CD8-positive, alpha-beta memory T cell (primary cell): ENCODE data around the gene OSBP2. TPM values are rescaled to one million over a fixed set of nuclear protein-coding genes. Genes with fewer than 3 reads are reported as not detected.

ENCODE experiments used
- CTCF ChIA-PET: fragments of 350-600 bp; sonication (Branson Sonifier 250); formaldehyde crosslinking; loops from one replicate; lab custom pipeline; 2021; ENCODE audit warnings: antibody characterized with exemption; lab: Charles Lee
- POLR2A ChIA-PET: fragments of 350-600 bp; sonication (Branson Sonifier 250); formaldehyde crosslinking; loops from one replicate; lab custom pipeline; 2021; ENCODE audit warnings: antibody characterized with exemption; lab: Charles Lee
- DNase-seq, 5 donors: peaks; one replicate each; pipeline versions ENCODE4 v3.0.0 to v3.0.0-alpha.2; 2020 to 2022; ENCODE audit warnings: mixed read lengths in 1 of 5
- H3K27ac ChIP-seq: one replicate; pipeline ENCODE4 v1.7.0; 2013; ENCODE audit warnings: low read depth, mild to moderate bottlenecking, low read length, moderate library complexity
- H3K27me3 ChIP-seq: 2 replicates; pipeline ENCODE4 v1.7.0; 2013; ENCODE audit warnings: low read length, mild to moderate bottlenecking; ENCODE audit not compliant: insufficient read depth, poor library complexity, severe bottlenecking
- H3K36me3 ChIP-seq: 2 replicates; pipeline ENCODE4 v1.7.0; 2013; ENCODE audit warnings: mild to moderate bottlenecking, low read length, moderate library complexity; ENCODE audit not compliant: insufficient read depth
- H3K4me1 ChIP-seq: 2 replicates; pipeline ENCODE4 v1.7.0; 2013; ENCODE audit warnings: mild to moderate bottlenecking, low read length, moderate library complexity; ENCODE audit not compliant: insufficient read depth
- H3K4me3 ChIP-seq: 2 replicates; pipeline ENCODE4 v1.7.0; 2013; ENCODE audit warnings: mild to moderate bottlenecking, low read length
- H3K9me3 ChIP-seq: 2 replicates; pipeline ENCODE4 v1.7.0; 2013; ENCODE audit warnings: mild to moderate bottlenecking, low read length
- H3K27ac Mint-ChIP-seq, 8 donors: one replicate each; pipeline ENCODE4 v1.8.0; 2020 to 2021; ENCODE audit warnings: mixed read lengths in 8 of 8, mild to moderate bottlenecking in 6 of 8, inconsistent platforms in 3 of 8, moderate library complexity in 3 of 8
- H3K27me3 Mint-ChIP-seq, 2 donors: one replicate each; pipeline ENCODE4 v1.8.0; 2020 to 2021; ENCODE audit warnings: mixed read lengths in 2 of 2, mild to moderate bottlenecking in 1 of 2, moderate library complexity in 1 of 2
- H3K36me3 Mint-ChIP-seq, 3 donors: one replicate each; pipeline ENCODE4 v1.8.0; 2020 to 2021; ENCODE audit warnings: mixed read lengths in 3 of 3, inconsistent platforms in 1 of 3, mild to moderate bottlenecking in 1 of 3
- H3K4me1 Mint-ChIP-seq, 3 donors: one replicate each; pipeline ENCODE4 v1.8.0; 2020 to 2021; ENCODE audit warnings: mixed read lengths in 3 of 3, inconsistent platforms in 1 of 3, mild to moderate bottlenecking in 1 of 3
- H3K4me3 Mint-ChIP-seq, 7 donors: one replicate each; pipeline ENCODE4 v1.8.0; 2020 to 2021; ENCODE audit warnings: mixed read lengths in 7 of 7, mild to moderate bottlenecking in 6 of 7, moderate library complexity in 4 of 7, inconsistent platforms in 2 of 7
- H3K9me3 Mint-ChIP-seq, 5 donors: one replicate each; pipeline ENCODE4 v1.8.0; 2020 to 2022; ENCODE audit warnings: mixed read lengths in 5 of 5, mild to moderate bottlenecking in 3 of 5, moderate library complexity in 2 of 5, inconsistent platforms in 1 of 5
- polyA plus RNA-seq: library from polyadenylated mRNA; unstranded; fragments of 300-500 nt; fragmentation: Illumina TruSeq; gene quantifications from one replicate; pipeline ENCODE4 v1.2.3, GENCODE V29; 2021
- total RNA-seq, 2 experiments: library from RNA; stranded (reverse); gene quantifications; one replicate each; pipeline ENCODE4 v1.2.3, GENCODE V29; 2021

OSBP2 gene
- total and polyA plus RNA-seq, 3 experiments from 2014 or later = 0.66 to 0.74 (median 0.74) TPM

GRCh38 chr22:30742291-30743256 is 47.9 kb downstream of the OSBP2 start:
- peaks cover 15 to 39% (median 30%) of the 10 kb centered on the region in 3 donors for H3K4me1 Mint-ChIP-seq

DNA sequence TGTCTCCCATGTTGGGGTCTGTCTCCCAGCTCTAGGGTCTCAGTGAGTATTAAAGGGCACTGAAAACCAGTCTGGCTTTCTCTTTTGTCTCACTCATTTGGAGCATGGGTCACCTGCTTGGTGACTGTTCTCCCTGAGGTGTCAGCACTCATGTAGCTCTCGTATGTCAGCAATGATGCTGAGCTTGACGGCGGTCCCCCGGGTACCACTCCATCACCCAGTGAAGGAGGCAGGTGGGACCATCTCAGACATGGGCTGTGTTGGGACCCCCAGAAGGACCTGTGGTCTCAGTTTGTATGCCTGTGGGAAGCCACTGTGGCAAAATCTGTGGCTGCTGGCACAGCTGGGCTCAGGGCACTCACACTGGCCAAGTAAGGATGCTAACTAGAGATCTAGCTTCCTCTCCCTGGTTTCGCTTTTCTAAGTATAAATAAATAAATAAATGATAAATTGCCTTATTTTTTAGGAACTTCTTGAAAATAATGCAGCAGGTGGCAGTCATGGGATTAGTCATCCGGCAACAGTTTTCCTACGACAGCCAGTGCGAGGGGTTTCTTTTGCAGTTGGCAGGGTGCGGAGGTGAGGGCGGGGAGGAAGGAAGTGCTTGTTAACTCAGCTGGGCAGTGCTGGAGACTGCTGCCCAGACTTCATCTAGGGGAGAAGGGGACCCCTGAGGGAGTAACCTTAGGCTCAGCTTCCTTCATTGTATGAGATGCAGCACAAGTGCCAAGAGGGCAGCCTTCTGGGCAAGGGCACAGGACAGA is 48.8 kb downstream of the OSBP2 start:
- no peaks in the 10 kb centered on the region for H3K4me1 ChIP-seq
- no peaks in the 10 kb centered on the region for H3K27me3 ChIP-seq
- Mint-ChIP-seq H3K9me3 (no peaks in the 10 kb centered on the region), H3K27me3 (peaks cover 1 to 12% of the 10 kb centered on the region in 2 donors), H3K4me3 (peak overlapping the region in 5 of 7 donors; percentile 15 to 83 (median 30)), H3K36me3 (peaks cover 0 to 2% (median 0%) of the 10 kb centered on the region in 3 donors), H3K27ac (peak overlapping the region in 2 of 8 donors; percentile 23 to 38), H3K4me1 (peaks cover 15 to 39% (median 30%) of the 10 kb centered on the region in 3 donors)
- H3K36me3 ChIP-seq = no peaks in the 10 kb centered on the region
- DNase-seq = no peak
- no peak overlapping the region for H3K4me3 ChIP-seq
- ChIA-PET CTCF (interaction anchor here (0.9 to 1.6 kb wide), 2 partner anchors 11 to 109 kb away, joined by 3 to 4 read pairs; no protein-coding TSS in a partner anchor), POLR2A (no interaction called here)
- no peaks in the 10 kb centered on the region for H3K9me3 ChIP-seq
- H3K27ac ChIP-seq = no peak overlapping the region

More at GRCh38 chr22:30742291-30743256, 47.9 kb downstream of the OSBP2 start:
- H3K4me3 ChIP-seq = no peak overlapping the region
- H3K9me3 ChIP-seq = no peaks in the 10 kb centered on the region
- ChIA-PET CTCF (interaction anchor here (0.9 to 1.6 kb wide), 2 partner anchors 12 to 108 kb away, joined by 3 to 4 read pairs; no protein-coding TSS in a partner anchor), POLR2A (no interaction called here)
- Mint-ChIP-seq H3K36me3 (peaks cover 0 to 2% (median 0%) of the 10 kb centered on the region in 3 donors), H3K27ac (peak overlapping the region in 2 of 8 donors; percentile 37 to 50), H3K4me3 (no peak overlapping the region), H3K9me3 (no peaks in the 10 kb centered on the region), H3K27me3 (peaks cover 1 to 12% of the 10 kb centered on the region in 2 donors)
- no peaks in the 10 kb centered on the region for H3K4me1 ChIP-seq
- H3K27me3 ChIP-seq = no peaks in the 10 kb centered on the region
- DNase-seq = no peak
- H3K36me3 ChIP-seq = no peaks in the 10 kb centered on the region
- H3K27ac ChIP-seq = no peak overlapping the region

- Mint-ChIP-seq H3K9me3 (no peaks in the 10 kb centered on the region), H3K27me3 (peaks cover 1 to 12% of the 10 kb centered on the region in 2 donors), H3K27ac (no peak overlapping the region), H3K36me3 (peaks cover 0 to 2% (median 0%) of the 10 kb centered on the region in 3 donors), H3K4me3 (no peak overlapping the region), H3K4me1 (peaks cover 15 to 39% (median 30%) of the 10 kb centered on the region in 3 donors)
- no peaks in the 10 kb centered on the region for H3K9me3 ChIP-seq
- H3K27ac ChIP-seq = no peak overlapping the region
- POLR2A ChIA-PET = no interaction called here
- H3K4me1 ChIP-seq = no peaks in the 10 kb centered on the region
- no peak overlapping the region for H3K4me3 ChIP-seq
- H3K27me3 ChIP-seq = no peaks in the 10 kb centered on the region
- CTCF ChIA-PET = interaction anchor here (1.6 kb wide), 1 partner anchor 10 kb away, joined by 4 read pairs; no protein-coding TSS in a partner anchor
- no peak for DNase-seq
- H3K36me3 ChIP-seq = no peaks in the 10 kb centered on the region
These were observed 49.5 kb downstream of the OSBP2 start for GRCh38 chr22:30744224-30744623.

- Histone ChIP-seq H3K36me3 (no peaks in the 10 kb centered on the region), H3K27ac (no peak overlapping the region), H3K4me3 (no peak overlapping the region), H3K9me3 (no peaks in the 10 kb centered on the region), H3K27me3 (no peaks in the 10 kb centered on the region), H3K4me1 (no peaks in the 10 kb centered on the region)
- Mint-ChIP-seq H3K4me3 (no peak overlapping the region), H3K27me3 (peaks cover 1 to 5% of the 10 kb centered on the region in 2 donors), H3K27ac (no peak overlapping the region), H3K9me3 (no peaks in the 10 kb centered on the region), H3K4me1 (peaks cover 7 to 27% (median 20%) of the 10 kb centered on the region in 3 donors), H3K36me3 (no peaks in the 10 kb centered on the region)
- CTCF ChIA-PET = no interaction called here
- POLR2A ChIA-PET = no interaction called here
- DNase-seq = no peak
These were observed 52.8 kb downstream of the OSBP2 start for GRCh38 chr22:30747493-30747892.

DNA sequence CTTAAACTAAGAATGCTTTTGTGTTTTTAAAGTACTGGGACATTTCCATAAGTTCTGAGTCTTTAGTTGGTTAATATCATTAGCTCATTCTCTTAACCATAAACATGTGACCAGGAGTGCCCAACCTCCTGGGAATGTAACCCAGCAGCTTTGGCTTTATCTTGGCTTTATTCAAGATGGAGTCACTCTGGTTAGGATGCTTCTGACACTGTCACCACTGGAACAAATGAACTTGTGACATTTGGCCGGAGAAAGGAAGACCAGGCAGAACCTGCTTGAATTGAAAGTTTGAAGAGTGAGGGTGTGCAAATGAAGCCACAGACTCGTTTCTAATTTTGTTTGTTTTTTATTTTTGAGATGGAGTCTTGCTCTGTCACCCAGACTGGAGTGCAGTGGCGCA is 54.6 kb downstream of the OSBP2 start:
- no peak for DNase-seq
- no peak overlapping the region for H3K27ac Mint-ChIP-seq
- H3K27me3 Mint-ChIP-seq = no peaks in the 10 kb centered on the region
- no peak overlapping the region for H3K4me3 ChIP-seq
- H3K9me3 Mint-ChIP-seq = peaks cover 0 to 6% (median 0%) of the 10 kb centered on the region in 5 donors
- no peaks in the 10 kb centered on the region for H3K36me3 ChIP-seq
- no peaks in the 10 kb centered on the region for H3K27me3 ChIP-seq
- no peak overlapping the region for H3K4me3 Mint-ChIP-seq
- ChIA-PET POLR2A (no interaction called here), CTCF (no interaction called here)
- H3K27ac ChIP-seq = no peak overlapping the region
- H3K4me1 Mint-ChIP-seq = peaks cover 0 to 11% (median 10%) of the 10 kb centered on the region in 3 donors
- H3K9me3 ChIP-seq = no peaks in the 10 kb centered on the region
- no peaks in the 10 kb centered on the region for H3K36me3 Mint-ChIP-seq
- H3K4me1 ChIP-seq = no peaks in the 10 kb centered on the region

DNA sequence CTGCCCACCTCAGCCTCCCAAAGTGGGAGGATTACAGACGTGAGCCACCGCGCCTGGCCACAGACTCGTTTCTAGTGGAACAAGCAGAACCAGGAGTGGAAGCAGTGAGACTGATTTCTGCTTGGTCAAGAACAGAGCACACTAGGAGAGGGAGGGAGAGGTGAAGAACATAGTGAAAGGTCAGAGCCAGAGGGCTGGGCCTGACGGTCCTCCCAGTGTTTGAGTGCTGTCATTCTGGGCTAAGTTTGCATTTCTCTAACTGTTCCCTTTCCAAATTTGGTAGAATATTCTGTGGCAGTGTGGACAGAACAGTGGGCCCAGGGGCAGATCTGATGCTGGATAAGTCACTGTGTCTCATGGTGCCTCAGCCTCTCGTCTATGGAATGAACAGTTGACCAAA is 55.2 kb downstream of the OSBP2 start:
- peaks cover 0 to 6% (median 0%) of the 10 kb centered on the region in 5 donors for H3K9me3 Mint-ChIP-seq
- no peaks in the 10 kb centered on the region for H3K36me3 ChIP-seq
- peak overlapping the region in 1 of 8 donors; percentile 17 for H3K27ac Mint-ChIP-seq
- DNase-seq = no peak
- no peak overlapping the region for H3K4me3 Mint-ChIP-seq
- peaks cover 0 to 9% (median 8%) of the 10 kb centered on the region in 3 donors for H3K4me1 Mint-ChIP-seq
- H3K4me1 ChIP-seq = no peaks in the 10 kb centered on the region
- no peaks in the 10 kb centered on the region for H3K36me3 Mint-ChIP-seq
- POLR2A ChIA-PET = no interaction called here
- H3K27me3 ChIP-seq = no peaks in the 10 kb centered on the region
- CTCF ChIA-PET = no interaction called here
- no peaks in the 10 kb centered on the region for H3K9me3 ChIP-seq
- no peaks in the 10 kb centered on the region for H3K27me3 Mint-ChIP-seq
- no peak overlapping the region for H3K4me3 ChIP-seq
- no peak overlapping the region for H3K27ac ChIP-seq

GRCh38 chr22:30751529-30751928 is 56.9 kb downstream of the OSBP2 start:
- peaks cover 0 to 6% (median 0%) of the 10 kb centered on the region in 5 donors for H3K9me3 Mint-ChIP-seq
- Histone ChIP-seq H3K4me3 (no peak overlapping the region), H3K27me3 (no peaks in the 10 kb centered on the region), H3K4me1 (no peaks in the 10 kb centered on the region), H3K36me3 (no peaks in the 10 kb centered on the region), H3K27ac (no peak overlapping the region), H3K9me3 (no peaks in the 10 kb centered on the region)
- no peaks in the 10 kb centered on the region for H3K36me3 Mint-ChIP-seq
- no peaks in the 10 kb centered on the region for H3K4me1 Mint-ChIP-seq
- H3K27me3 Mint-ChIP-seq = peaks cover 0 to 3% of the 10 kb centered on the region in 2 donors
- H3K27ac Mint-ChIP-seq = no peak overlapping the region
- H3K4me3 Mint-ChIP-seq = no peak overlapping the region
- CTCF ChIA-PET = no interaction called here
- DNase-seq = no peak
- POLR2A ChIA-PET = no interaction called here
